ENCODE measurements around the gene PKHD1.

Gene PKHD1

GRCh38 chr6:51960419-51960818 lies 127.0 kb downstream of the PKHD1 start:
- TF ChIP-seq EGR1 (IDR thresholded peaks at IDR 0.05) (no peak), ZBTB7A (IDR thresholded peaks at IDR 0.05; ENCODE audit: low read depth) (no peak), CEBPB (IDR thresholded peaks at IDR 0.05) (no peak), RAD21 (IDR thresholded peaks at IDR 0.05; ENCODE audit: low read depth) (no peak), REST (IDR thresholded peaks at IDR 0.05; ENCODE audit: low read depth) (no peak), FOXM1 (IDR thresholded peaks at IDR 0.05; ENCODE audit: borderline replicate concordance, low read depth) (no peak), CREB1 (IDR thresholded peaks at IDR 0.05; ENCODE audit: low read depth) (no peak), TAF1 (IDR thresholded peaks at IDR 0.05; ENCODE audit: low read depth) (no peak), TEAD4 (IDR thresholded peaks at IDR 0.05) (no peak), YY1 (IDR thresholded peaks at IDR 0.05; ENCODE audit: low read depth) (no peak), USF1 (IDR thresholded peaks at IDR 0.05) (no peak), MAX (IDR thresholded peaks at IDR 0.05) (no peak), NFIC (IDR thresholded peaks at IDR 0.05) (no peak), EP300 (IDR thresholded peaks at IDR 0.05; ENCODE audit: borderline replicate concordance) (no peak), TCF12 (IDR thresholded peaks at IDR 0.05; ENCODE audit: low read depth) (no peak)

- TF ChIP-seq USF1 (IDR thresholded peaks at IDR 0.05) (no peak), TEAD4 (IDR thresholded peaks at IDR 0.05) (no peak), RAD21 (IDR thresholded peaks at IDR 0.05; ENCODE audit: low read depth) (peak; percentile 80)
These were observed 127.5 kb downstream of the PKHD1 start for GRCh38 chr6:51959744-51960383.

DNA sequence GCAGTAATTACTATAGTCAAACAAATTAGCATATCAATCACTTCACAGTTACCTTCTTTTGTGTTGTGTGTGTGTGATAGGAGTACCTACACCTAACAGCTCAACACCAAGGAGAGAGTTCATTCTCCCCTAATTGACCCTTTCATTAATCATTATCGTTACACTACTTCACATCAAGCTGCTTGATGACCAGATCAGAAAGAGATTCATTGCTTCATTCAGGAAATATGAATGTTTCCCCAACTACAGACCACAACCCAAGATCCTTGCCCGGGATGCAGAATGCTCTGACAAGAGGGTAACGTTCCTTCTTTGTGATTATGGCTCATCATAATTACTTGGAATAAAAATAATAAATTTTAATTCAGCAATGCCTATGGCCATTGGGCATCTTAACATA lies 132.7 kb downstream of the PKHD1 start:
- TF ChIP-seq YY1 (IDR thresholded peaks at IDR 0.05; ENCODE audit: low read depth) (no peak), REST (IDR thresholded peaks at IDR 0.05; ENCODE audit: low read depth) (no peak), EP300 (IDR thresholded peaks at IDR 0.05; ENCODE audit: borderline replicate concordance) (no peak), TCF12 (IDR thresholded peaks at IDR 0.05; ENCODE audit: low read depth) (no peak), CEBPB (IDR thresholded peaks at IDR 0.05) (no peak), TAF1 (IDR thresholded peaks at IDR 0.05; ENCODE audit: low read depth) (no peak), USF1 (IDR thresholded peaks at IDR 0.05) (no peak)

DNA sequence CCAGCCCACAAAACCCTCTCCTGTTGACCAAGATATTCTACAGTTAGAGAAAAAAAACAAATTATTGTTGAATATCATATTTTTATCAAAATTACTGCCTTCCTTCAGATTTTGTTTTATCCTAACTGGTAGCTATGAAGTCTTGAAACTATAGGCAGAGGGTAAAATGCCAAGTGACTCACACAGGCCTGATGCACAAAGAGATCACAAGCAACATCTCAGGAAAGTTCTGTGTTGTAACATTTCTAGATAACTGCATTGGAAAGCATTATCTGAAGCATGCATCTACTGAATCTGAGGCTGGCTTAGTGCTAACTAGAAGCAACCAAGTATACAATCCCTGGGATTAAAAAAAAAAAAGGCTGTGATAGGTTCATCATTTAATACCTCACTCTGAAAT lies 134.2 kb downstream of the PKHD1 start:
- no peak for TF ChIP-seq FOXM1 (IDR thresholded peaks at IDR 0.05; ENCODE audit: borderline replicate concordance, low read depth)
- no peak for TF ChIP-seq TAF1 (IDR thresholded peaks at IDR 0.05; ENCODE audit: low read depth)
- TF ChIP-seq MAX (IDR thresholded peaks at IDR 0.05): no peak
- no peak for TF ChIP-seq NFIC (IDR thresholded peaks at IDR 0.05)
- no peak for TF ChIP-seq CEBPB (IDR thresholded peaks at IDR 0.05)
- TF ChIP-seq RAD21 (IDR thresholded peaks at IDR 0.05; ENCODE audit: low read depth): no peak
- TF ChIP-seq EP300 (IDR thresholded peaks at IDR 0.05; ENCODE audit: borderline replicate concordance): no peak
- no peak for TF ChIP-seq YY1 (IDR thresholded peaks at IDR 0.05; ENCODE audit: low read depth)
- TF ChIP-seq USF1 (IDR thresholded peaks at IDR 0.05): no peak
- TF ChIP-seq TCF12 (IDR thresholded peaks at IDR 0.05; ENCODE audit: low read depth): no peak
- TF ChIP-seq REST (IDR thresholded peaks at IDR 0.05; ENCODE audit: low read depth): no peak
- no peak for TF ChIP-seq ZBTB7A (IDR thresholded peaks at IDR 0.05; ENCODE audit: low read depth)
- no peak for TF ChIP-seq EGR1 (IDR thresholded peaks at IDR 0.05)
- TF ChIP-seq CREB1 (IDR thresholded peaks at IDR 0.05; ENCODE audit: low read depth): no peak

Measured in Ishikawa (cell line).